Right lobe of liver (tissue), 6 donors: ENCODE measurements around the gene RNASEH2A. TPM values are rescaled to one million over a fixed set of nuclear protein-coding genes. Genes with fewer than 3 reads are reported as not detected.

Experiments used
- ATAC-seq, 4 donors: fragments of 200-7000 bp; cut with Tn5 transposase; one replicate each; pipeline ENCODE4 v1.9.1; 2020; ENCODE audit warnings: mild to moderate bottlenecking in 4 of 4, moderate library complexity in 4 of 4
- DNase-seq, 3 donors: peaks; one replicate each; pipeline ENCODE4 v3.0.0-alpha.2; 2020
- H3K27ac ChIP-seq, 3 donors: fragments of 200-600 bp; one replicate each; pipeline ENCODE4 v1.8.0; 2022
- H3K27me3 ChIP-seq, 2 donors: fragments of 200-600 bp; one replicate each; pipeline ENCODE4 v1.8.0; 2022
- H3K36me3 ChIP-seq, 4 donors: fragments of 200-600 bp; sonication (generic) in 1 of 4; one replicate each; pipeline versions ENCODE4 v1.5.1 to v1.8.0; 2017 to 2022; ENCODE audit warnings: control low read depth in 1 of 4
- H3K4me1 ChIP-seq, 4 donors: fragments of 200-600 bp; sonication (generic) in 1 of 4; one replicate each; pipeline versions ENCODE4 v1.5.1 to v1.8.0; 2017 to 2022; ENCODE audit warnings: control low read depth in 1 of 4
- H3K4me3 ChIP-seq, 3 donors: fragments of 200-600 bp; one replicate each; pipeline ENCODE4 v1.8.0; 2022
- H3K9me3 ChIP-seq, 4 donors: fragments of 200-600 bp; sonication (generic) in 1 of 4; one replicate each; pipeline versions ENCODE4 v1.5.1 to v1.8.0; 2017 to 2022; ENCODE audit warnings: control low read depth in 1 of 4
- POLR2A ChIP-seq: fragments of 450-650 bp; IDR thresholded peaks from one replicate; pipeline ENCODE4 v1.6.1; 2017; ENCODE audit warnings: antibody characterized with exemption, mild to moderate bottlenecking
- WGBS: methylation state at CpG from one replicate; pipeline ENCODE4 v1.1.6; 2018; ENCODE audit warnings: low coverage, low lambda C conversion rate; ENCODE audit not compliant: insufficient coverage; ENCODE audit errors: missing lambda C conversion rate; 5-methylcytosine and 5-hydroxymethylcytosine counted together
- intact Hi-C, 2 donors: fragments of 100-400 bp; cut with DNase I; formaldehyde crosslinking; loops; one replicate each; pipeline versions ENCODE4 v1.11.2 to v1.14.1; 2022
- total RNA-seq, 6 experiments: library from RNA; depleted of rRNA in 2 of 6; stranded (reverse); fragments of >200 nt in 2 of 6; fragmentation: NEBNext Ultra II Directional in 3 of 6; extraction: Animal tissue kit (Norgen Biotek cat#: 25700) in 3 of 6; gene quantifications; one replicate each; pipeline versions ENCODE4 v1.1.0 to v1.2.4, GENCODE V29; 2016 to 2023
- TF ChIP-seq, protein P1 (sequence below), 4 donors: fragments of 200-600 bp in 3 of 4; fragments of 450-650 bp in 1 of 4; IDR thresholded peaks; one replicate each; pipeline versions ENCODE4 v1.5.1 to v1.8.0; 2016 to 2022; ENCODE audit warnings: antibody characterized with exemption in 4 of 4, mild to moderate bottlenecking in 2 of 4
- donor health status: DM: no; HTN: yes; CAD: no.
- donor health status: DM: no; HTN: no; CAD: no.
- donor health status: DM: no; HTN: no; CAD: no.
- donor health status: DM: no; HTN: yes; CAD: no.
- donor health status: DM: no; HTN: yes; CAD: no.

RNASEH2A gene
- total RNA-seq, 6 experiments from 2014 or later: 2.1 to 7.1 (median 3.7) TPM

DNA sequence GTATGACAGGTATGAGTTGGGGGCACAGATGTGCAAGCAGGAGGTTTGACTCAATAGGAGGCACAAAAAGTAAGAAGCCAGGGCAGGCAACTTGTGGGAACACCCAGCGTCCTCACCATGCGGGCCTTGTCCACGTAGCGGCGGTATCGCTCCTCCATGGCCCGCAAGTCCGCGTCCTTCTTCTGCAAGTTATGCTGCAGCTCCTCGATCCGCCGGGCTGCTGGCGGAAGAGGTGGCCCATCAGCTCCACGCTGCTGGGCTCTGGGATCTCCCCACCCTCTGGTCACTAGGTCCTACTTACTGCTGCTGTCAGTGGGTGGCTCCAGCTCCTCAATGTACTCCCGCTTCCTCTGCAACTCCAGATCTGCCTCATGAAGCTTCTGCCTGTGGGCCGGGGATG, 41.7 kb upstream of the RNASEH2A start:
- no peaks in the 10 kb centered on the region for H3K4me1 ChIP-seq
- no peak overlapping the region for H3K27ac ChIP-seq
- WGBS: 100% methylated on average over 1 of the region's 16 CpGs
- ATAC-seq (no peak), DNase-seq (no peak)
- intact Hi-C loops: loop anchor here in 1 of 2 donors (10.0 kb wide), 1 partner anchor 80 kb away; no protein-coding TSS in a partner anchor
- H3K4me3 ChIP-seq: no peak overlapping the region
- TF ChIP-seq POLR2A: no peak
- TF ChIP-seq, protein P1, sequence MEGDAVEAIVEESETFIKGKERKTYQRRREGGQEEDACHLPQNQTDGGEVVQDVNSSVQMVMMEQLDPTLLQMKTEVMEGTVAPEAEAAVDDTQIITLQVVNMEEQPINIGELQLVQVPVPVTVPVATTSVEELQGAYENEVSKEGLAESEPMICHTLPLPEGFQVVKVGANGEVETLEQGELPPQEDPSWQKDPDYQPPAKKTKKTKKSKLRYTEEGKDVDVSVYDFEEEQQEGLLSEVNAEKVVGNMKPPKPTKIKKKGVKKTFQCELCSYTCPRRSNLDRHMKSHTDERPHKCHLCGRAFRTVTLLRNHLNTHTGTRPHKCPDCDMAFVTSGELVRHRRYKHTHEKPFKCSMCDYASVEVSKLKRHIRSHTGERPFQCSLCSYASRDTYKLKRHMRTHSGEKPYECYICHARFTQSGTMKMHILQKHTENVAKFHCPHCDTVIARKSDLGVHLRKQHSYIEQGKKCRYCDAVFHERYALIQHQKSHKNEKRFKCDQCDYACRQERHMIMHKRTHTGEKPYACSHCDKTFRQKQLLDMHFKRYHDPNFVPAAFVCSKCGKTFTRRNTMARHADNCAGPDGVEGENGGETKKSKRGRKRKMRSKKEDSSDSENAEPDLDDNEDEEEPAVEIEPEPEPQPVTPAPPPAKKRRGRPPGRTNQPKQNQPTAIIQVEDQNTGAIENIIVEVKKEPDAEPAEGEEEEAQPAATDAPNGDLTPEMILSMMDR (IDR thresholded peaks at IDR 0.05): no peak
- H3K9me3 ChIP-seq: no peaks in the 10 kb centered on the region
- no peaks in the 10 kb centered on the region for H3K36me3 ChIP-seq
- H3K27me3 ChIP-seq: no peaks in the 10 kb centered on the region

DNA sequence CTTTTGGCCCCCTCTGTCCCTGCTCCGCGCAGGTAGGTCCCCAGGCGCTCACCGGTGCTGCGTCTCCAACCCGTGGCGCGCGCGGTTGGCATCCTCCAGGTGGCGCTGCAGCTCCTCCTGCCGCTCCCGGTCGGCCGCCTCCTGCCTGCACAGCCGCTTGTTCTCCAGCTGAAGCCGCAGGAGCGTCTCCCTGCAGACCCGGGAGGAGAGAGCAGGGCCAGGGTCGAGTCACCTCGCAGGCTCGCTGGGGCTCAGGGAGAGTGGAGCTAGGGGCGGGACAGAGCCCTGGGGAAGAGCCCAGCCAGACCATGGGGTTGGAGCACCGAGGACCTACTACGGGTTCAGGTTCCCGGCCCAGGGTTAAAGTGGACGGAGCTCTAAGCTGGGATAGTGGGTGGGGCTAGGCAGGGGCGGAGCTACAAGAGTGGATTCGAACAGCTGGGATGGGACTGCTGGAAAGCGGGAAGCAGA, 40.3 kb upstream of the RNASEH2A start:
- H3K27me3 ChIP-seq: no peaks in the 10 kb centered on the region
- H3K4me1 ChIP-seq: no peaks in the 10 kb centered on the region
- H3K27ac ChIP-seq: no peak overlapping the region
- ATAC-seq (peak; percentile 67 to 88 (median 78)), DNase-seq (peak in 2 of 3 donors; percentile 75 to 77)
- no peaks in the 10 kb centered on the region for H3K9me3 ChIP-seq
- H3K36me3 ChIP-seq: no peaks in the 10 kb centered on the region
- intact Hi-C loops: loop anchor here in 1 of 2 donors (10.0 kb wide), 1 partner anchor 79 kb away; no protein-coding TSS in a partner anchor
- no peak for TF ChIP-seq POLR2A
- TF ChIP-seq, protein P1 (IDR thresholded peaks at IDR 0.05): peak; percentile 45 to 89 (median 56)
- H3K4me3 ChIP-seq: peak overlapping the region in 1 of 3 donors; percentile 33
- 15% methylated on average over 10 of the region's 30 CpGs for WGBS

DNA sequence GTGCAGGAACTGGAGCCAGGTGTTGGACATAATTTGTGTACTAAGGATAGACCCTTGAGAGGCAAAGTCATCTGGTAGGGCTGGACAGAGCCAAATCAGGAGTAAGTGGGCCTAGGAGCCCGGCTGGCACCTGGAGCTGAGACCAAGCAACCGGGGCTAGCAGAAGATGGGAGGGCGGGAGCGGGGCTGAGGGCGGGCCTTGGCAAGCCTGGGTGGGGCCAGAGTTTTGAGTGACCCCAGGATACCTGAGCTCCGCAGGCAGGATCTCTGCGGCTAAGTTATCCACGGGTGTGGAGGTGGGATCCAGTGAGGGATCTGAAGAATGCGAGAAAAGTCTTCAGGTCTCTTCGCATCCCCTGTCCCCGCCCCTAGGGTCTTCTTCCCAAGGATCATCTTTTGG, 39.2 kb upstream of the RNASEH2A start:
- DNase-seq: no peak
- Histone ChIP-seq H3K4me1 (no peaks in the 10 kb centered on the region), H3K9me3 (no peaks in the 10 kb centered on the region), H3K36me3 (no peaks in the 10 kb centered on the region), H3K27ac (no peak overlapping the region), H3K27me3 (no peaks in the 10 kb centered on the region), H3K4me3 (no peak overlapping the region)
- TF ChIP-seq, protein P1 (IDR thresholded peaks at IDR 0.05): no peak
- TF ChIP-seq POLR2A: no peak
- intact Hi-C loops: loop anchor here in 1 of 2 donors (10.0 kb wide), 1 partner anchor 78 kb away; no protein-coding TSS in a partner anchor
- WGBS: 91% methylated on average over 7 of the region's 11 CpGs
- no peak for ATAC-seq

DNA sequence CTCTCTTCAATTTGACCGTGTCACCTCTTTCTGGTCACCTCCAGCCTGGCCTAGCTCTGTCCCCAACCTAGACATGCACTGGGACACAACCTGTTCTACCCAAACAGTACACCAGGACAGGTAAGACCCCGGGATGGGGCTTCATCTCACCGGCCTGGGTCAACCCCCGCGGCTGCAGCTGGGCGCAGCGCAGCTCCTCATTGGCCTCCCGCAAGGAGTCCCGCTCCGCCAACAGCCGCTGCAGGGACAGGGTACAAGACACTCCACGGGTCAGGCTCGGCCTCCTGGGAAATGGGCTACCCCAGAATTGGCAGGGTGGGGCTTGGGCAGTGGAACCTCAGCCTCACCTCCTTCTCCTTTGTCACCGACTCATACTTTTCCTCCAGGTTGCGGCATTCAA, 38.7 kb upstream of the RNASEH2A start:
- ATAC-seq (no peak), DNase-seq (no peak)
- H3K4me3 ChIP-seq: no peak overlapping the region
- H3K36me3 ChIP-seq: no peaks in the 10 kb centered on the region
- 100% methylated on average over 3 of the region's 15 CpGs for WGBS
- intact Hi-C loops: loop anchor here in 1 of 2 donors (10.0 kb wide), 1 partner anchor 77 kb away; no protein-coding TSS in a partner anchor
- no peaks in the 10 kb centered on the region for H3K9me3 ChIP-seq
- no peak overlapping the region for H3K27ac ChIP-seq
- H3K27me3 ChIP-seq: no peaks in the 10 kb centered on the region
- TF ChIP-seq, protein P1 (IDR thresholded peaks at IDR 0.05): no peak
- no peak for TF ChIP-seq POLR2A
- no peaks in the 10 kb centered on the region for H3K4me1 ChIP-seq
